Cardiac ventricle fibroblast (primary cell): ENCODE measurements around the gene GALNT5. TPM values are rescaled to one million over a fixed set of nuclear protein-coding genes. Genes with fewer than 3 reads are reported as not detected.

Experiments
- total RNA-seq: library from RNA; depleted of rRNA; stranded (reverse); fragments of >200 nt; gene quantifications from 2 replicates; pipeline ENCODE4 v1.2.3, GENCODE V29; 2015

GALNT5 gene, protein sequence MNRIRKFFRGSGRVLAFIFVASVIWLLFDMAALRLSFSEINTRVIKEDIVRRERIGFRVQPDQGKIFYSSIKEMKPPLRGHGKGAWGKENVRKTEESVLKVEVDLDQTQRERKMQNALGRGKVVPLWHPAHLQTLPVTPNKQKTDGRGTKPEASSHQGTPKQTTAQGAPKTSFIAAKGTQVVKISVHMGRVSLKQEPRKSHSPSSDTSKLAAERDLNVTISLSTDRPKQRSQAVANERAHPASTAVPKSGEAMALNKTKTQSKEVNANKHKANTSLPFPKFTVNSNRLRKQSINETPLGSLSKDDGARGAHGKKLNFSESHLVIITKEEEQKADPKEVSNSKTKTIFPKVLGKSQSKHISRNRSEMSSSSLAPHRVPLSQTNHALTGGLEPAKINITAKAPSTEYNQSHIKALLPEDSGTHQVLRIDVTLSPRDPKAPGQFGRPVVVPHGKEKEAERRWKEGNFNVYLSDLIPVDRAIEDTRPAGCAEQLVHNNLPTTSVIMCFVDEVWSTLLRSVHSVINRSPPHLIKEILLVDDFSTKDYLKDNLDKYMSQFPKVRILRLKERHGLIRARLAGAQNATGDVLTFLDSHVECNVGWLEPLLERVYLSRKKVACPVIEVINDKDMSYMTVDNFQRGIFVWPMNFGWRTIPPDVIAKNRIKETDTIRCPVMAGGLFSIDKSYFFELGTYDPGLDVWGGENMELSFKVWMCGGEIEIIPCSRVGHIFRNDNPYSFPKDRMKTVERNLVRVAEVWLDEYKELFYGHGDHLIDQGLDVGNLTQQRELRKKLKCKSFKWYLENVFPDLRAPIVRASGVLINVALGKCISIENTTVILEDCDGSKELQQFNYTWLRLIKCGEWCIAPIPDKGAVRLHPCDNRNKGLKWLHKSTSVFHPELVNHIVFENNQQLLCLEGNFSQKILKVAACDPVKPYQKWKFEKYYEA
- 10.0 and 11.3 TPM in 2 replicates for total RNA-seq

DNA sequence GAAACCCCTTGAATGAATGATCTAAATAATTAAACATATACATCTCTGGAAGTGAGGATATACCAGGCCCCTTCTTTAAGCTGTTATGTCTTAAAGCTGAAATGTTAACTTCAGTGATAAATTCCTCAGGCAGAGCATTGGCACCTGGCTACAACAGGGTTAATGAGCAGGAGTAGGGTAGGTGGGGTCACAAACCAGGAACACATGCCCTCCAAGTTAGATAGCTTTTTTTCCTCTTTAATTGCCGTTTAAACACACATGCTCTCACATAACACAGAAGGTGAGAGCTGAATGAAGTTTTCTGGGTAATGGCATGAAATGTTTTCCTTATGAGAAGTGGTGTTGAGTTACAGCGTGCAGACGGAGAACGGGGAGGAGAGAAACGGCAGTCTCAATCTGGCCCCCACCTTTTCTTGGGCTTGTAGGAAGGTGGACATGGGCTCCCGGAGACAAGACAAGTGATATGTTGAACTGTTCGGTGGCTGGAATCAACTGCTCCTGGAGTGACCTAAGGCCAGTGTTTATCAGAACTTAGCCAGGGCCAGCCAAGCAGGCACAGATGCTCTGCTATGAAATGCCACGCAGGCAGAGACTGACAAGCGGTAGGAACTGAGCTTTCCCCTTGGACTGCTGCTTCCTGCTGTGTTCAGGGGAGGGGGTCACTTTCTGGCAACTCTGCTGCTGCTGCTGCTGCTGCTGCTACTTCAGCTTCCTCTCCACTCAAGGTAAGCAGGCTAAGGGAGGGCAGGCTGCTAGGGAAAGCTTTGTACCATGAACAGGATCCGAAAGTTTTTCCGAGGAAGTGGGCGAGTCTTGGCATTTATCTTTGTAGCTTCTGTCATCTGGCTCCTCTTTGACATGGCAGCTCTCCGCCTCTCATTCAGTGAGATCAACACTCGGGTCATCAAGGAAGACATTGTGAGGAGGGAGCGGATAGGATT is at the start of gene GALNT5:
TSS of gene GALNT5 (plus strand) at position 394 of the 941 bp plus-strand sequence. CDS start at position 772, 378 bp downstream.

DNA sequence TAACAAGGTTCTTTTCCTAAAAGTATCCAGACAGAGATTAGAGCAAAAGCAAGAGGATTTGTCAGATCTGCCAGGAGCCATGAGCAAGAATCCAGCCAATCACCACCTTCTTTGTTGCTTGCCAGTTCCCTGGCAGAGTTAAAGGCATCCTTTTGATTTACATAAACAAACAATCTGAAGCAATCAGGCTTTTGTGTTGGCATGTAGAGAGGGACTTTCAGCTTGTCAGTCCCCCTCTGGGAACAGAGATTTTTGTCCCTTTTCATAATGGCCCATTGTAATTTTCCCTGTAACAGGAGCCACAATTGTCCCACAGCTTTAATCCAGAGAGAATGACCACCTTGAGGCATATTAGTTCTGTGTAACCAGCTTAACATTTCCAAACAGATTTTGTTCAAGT is 68.3 kb downstream of the GALNT5 start, which contains the start of gene ERMN:
TSS of gene ERMN (minus strand) at position 39 of the 400 bp plus-strand sequence. CDS start 182 bp downstream, outside the sequence.

Other genes starting within 250 kb of the GALNT5 start
- not detected in 2 replicates for gene ERMN, start 68.1 kb downstream of the GALNT5 start, total RNA-seq
- not detected in 2 replicates for gene CYTIP, start 186.4 kb downstream of the GALNT5 start, total RNA-seq